Right atrium auricular region (tissue), 2 donors: ENCODE results near the gene BPI. TPM values are rescaled to one million over a fixed set of nuclear protein-coding genes. Genes with fewer than 3 reads are reported as not detected.
A peak's percentile ranks its signal among the peaks of the same experiment; 100 is the strongest.
"Not testable (repeated sequence)": the region's sequence is repeated elsewhere in the genome, so short reads cannot be mapped to it uniquely, and the experiment has no call there.

Experiments used
- DNase-seq: peaks from one replicate; pipeline ENCODE4 v3.0.0-alpha.2; 2019; ENCODE audit warnings: low spot score
- H3K27ac ChIP-seq, 2 donors: fragments of 200-600 bp; sonication (generic); 1 replicate in 1 of 2; 2 replicates in 1 of 2; pipeline ENCODE4 v1.5.1; 2016 to 2019
- H3K27me3 ChIP-seq, 2 donors: fragments of 200-600 bp; sonication (generic); one replicate each; pipeline versions ENCODE4 v1.5.1 to v1.6.0; 2017 to 2019
- H3K36me3 ChIP-seq: fragments of 200-600 bp; sonication (generic); one replicate; pipeline ENCODE4 v1.5.1; 2016
- H3K4me1 ChIP-seq, 2 donors: fragments of 200-600 bp; sonication (generic); one replicate each; pipeline versions ENCODE4 v1.5.1 to v1.6.0; 2017 to 2019
- H3K4me3 ChIP-seq, 2 donors: fragments of 200-600 bp; sonication (generic); 1 replicate in 1 of 2; 2 replicates in 1 of 2; pipeline ENCODE4 v1.5.1; 2017 to 2019; ENCODE audit warnings: mild to moderate bottlenecking in 1 of 2, moderate library complexity in 1 of 2
- H3K9me3 ChIP-seq, 2 donors: fragments of 200-600 bp; sonication (generic); one replicate each; pipeline ENCODE4 v1.5.1; 2019
- CTCF ChIP-seq, 2 donors: fragments of 200-600 bp; sonication (generic); IDR thresholded peaks; one replicate each; pipeline ENCODE4 v1.5.1; 2019; ENCODE audit warnings: antibody characterized with exemption in 2 of 2
- total RNA-seq, 2 donors: library from RNA; depleted of rRNA; stranded (reverse); fragments of >200 nt; gene quantifications; one replicate each; pipeline ENCODE4 v1.1.0, GENCODE V29; 2016

BPI gene
- total RNA-seq, 2 donors from 2014 or later = not detected

GRCh38 chr20:38331814-38332213 lies 27.9 kb downstream of the BPI start:
- no peak overlapping the region for H3K27ac ChIP-seq
- TF ChIP-seq CTCF (IDR thresholded peaks at IDR 0.05) = no peak
- no peak for DNase-seq
- H3K36me3 ChIP-seq = no peaks in the 10 kb centered on the region
- no peaks in the 10 kb centered on the region for H3K27me3 ChIP-seq
- no peak overlapping the region for H3K4me3 ChIP-seq
- H3K4me1 ChIP-seq = no peaks in the 10 kb centered on the region
- H3K9me3 ChIP-seq = no peaks in the 10 kb centered on the region

DNA sequence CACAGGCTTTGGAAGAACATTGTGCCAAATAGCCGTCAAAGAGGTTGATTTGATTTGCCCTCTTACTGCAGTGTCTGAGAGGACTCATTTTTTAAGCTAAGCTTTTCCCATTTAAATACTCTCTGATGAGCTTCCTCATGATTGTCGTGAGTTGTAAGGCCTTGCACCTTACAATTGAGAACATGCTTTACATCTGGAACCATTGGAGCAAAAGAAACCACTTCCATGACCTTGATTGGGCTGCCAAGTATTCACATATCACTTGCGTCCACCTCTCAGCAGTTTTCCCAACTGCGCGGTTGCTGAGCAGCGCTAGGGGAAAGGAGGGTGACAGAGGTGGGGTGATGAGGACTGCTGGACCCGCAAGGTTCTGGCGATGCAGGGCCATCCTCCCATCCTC lies 30.1 kb downstream of the BPI start:
- Histone ChIP-seq H3K4me3 (no peak overlapping the region), H3K27me3 (no peaks in the 10 kb centered on the region), H3K36me3 (no peaks in the 10 kb centered on the region), H3K27ac (no peak overlapping the region), H3K4me1 (no peaks in the 10 kb centered on the region), H3K9me3 (peaks cover 0 to 7% of the 10 kb centered on the region in 2 donors)
- DNase-seq = no peak
- TF ChIP-seq CTCF (IDR thresholded peaks at IDR 0.05) = no peak

- Histone ChIP-seq H3K9me3 (peaks cover 0 to 7% of the 10 kb centered on the region in 2 donors), H3K27me3 (no peaks in the 10 kb centered on the region), H3K4me1 (no peaks in the 10 kb centered on the region), H3K36me3 (no peaks in the 10 kb centered on the region), H3K27ac (no peak overlapping the region), H3K4me3 (no peak overlapping the region)
- no peak for TF ChIP-seq CTCF (IDR thresholded peaks at IDR 0.05)
- no peak for DNase-seq
Measured at GRCh38 chr20:38336726-38337125, 32.8 kb downstream of the BPI start.

- TF ChIP-seq CTCF (IDR thresholded peaks at IDR 0.05) = peak in 1 of 2 donors; percentile 40
- Histone ChIP-seq H3K4me1 (no peaks in the 10 kb centered on the region), H3K27ac (no peak overlapping the region), H3K36me3 (no peaks in the 10 kb centered on the region), H3K27me3 (no peaks in the 10 kb centered on the region), H3K9me3 (peaks cover 0 to 7% of the 10 kb centered on the region in 2 donors), H3K4me3 (no peak overlapping the region)
- no peak for DNase-seq
Measured at GRCh38 chr20:38337561-38338140, 33.7 kb downstream of the BPI start.

- Histone ChIP-seq H3K27ac (no peak overlapping the region), H3K4me1 (no peaks in the 10 kb centered on the region), H3K27me3 (no peaks in the 10 kb centered on the region), H3K4me3 (no peak overlapping the region), H3K9me3 (peaks cover 0 to 7% of the 10 kb centered on the region in 2 donors), H3K36me3 (no peaks in the 10 kb centered on the region)
- no peak for DNase-seq
- peak in 1 of 2 donors; percentile 49 for TF ChIP-seq CTCF (IDR thresholded peaks at IDR 0.05)
Measured at GRCh38 chr20:38338849-38339520, 35.0 kb downstream of the BPI start.

DNA sequence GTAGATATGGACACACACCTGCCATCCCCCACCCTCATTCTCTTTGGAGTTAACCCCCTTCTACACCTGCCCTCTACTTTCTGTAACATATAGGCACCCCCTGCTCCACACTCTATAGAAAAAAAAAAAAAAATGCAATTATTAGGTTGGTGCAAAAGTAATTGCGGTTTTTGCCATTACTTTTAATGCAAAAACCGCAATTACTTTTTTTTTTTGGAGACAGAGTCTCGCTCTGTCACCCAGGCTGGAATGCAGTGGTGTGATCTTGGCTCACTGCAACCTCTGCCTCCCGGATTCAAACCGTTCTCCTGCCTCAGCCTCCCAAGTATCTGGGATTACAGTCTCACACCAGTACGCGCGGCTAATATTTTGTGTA lies 35.6 kb downstream of the BPI start:
- not testable (repeated sequence) for H3K4me1 ChIP-seq, H3K27me3 ChIP-seq, H3K27ac ChIP-seq

More for the DNA sequence above, 35.6 kb downstream of the BPI start:
- DNase-seq, H3K36me3 ChIP-seq, H3K9me3 ChIP-seq, H3K4me3 ChIP-seq: not testable (repeated sequence)
